ENCODE results near the gene PSMD7.

PSMD7 gene

DNA sequence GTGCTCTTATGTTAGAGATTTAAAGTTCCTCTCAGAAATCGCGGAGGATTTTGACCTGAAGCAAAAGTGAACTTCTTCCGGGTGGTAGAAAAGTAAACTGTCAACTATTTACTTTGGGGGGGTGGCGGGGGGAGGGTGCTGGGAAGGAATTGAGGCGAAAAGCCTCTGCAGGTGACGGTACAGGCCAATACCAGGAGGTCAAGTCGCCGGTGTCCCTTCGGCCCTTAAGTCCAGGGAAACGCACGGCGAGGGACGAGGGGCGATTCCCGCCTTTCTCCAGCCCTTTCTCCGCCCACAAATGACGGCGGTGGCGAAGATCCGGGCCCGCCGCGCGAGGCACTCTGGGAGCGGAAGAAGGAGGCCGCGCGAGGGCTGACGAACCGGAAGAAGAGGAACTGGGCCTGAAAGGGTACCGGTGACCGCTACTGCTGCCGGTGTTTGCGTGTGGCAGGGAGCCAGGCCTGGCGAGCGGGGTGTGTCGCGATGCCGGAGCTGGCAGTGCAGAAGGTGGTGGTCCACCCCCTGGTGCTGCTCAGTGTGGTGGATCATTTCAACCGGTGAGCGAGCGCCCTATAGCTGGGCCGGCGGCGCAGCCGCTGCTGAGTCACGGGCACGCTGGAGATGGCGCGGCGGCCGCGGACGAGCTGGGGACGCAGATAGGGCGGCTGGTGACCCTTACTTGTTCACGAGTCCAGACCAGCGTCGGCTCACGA is at the start of gene PSMD7:
PSMD7 (plus strand) TSS at position 383 of the 713 bp plus-strand sequence; CDS start at position 484, 101 bp downstream.
- peak; percentile 68 to 75 for DNase-seq (ENCODE audit: low read depth in 2 of 2)

DNA sequence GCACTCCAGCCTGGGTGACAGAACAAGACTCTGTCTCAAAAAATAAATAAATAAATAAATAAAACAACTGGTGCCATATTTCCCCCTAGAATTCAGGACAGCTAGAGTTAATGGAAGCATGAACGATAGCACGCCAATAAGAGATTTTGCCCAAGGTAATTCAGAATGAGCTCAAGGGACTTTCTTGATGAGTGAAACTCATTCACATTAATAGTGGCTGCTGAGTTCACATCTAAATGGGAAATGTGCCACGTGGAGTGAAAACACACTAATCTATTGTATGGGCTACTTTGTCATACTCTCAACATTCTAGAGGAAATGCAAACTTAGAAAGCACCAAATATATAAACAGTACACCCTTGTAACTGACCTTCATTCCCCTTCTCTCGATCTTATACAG is 47.4 kb upstream of the PSMD7 start:
- no peak for DNase-seq (ENCODE audit: low read depth in 2 of 2)

DNA sequence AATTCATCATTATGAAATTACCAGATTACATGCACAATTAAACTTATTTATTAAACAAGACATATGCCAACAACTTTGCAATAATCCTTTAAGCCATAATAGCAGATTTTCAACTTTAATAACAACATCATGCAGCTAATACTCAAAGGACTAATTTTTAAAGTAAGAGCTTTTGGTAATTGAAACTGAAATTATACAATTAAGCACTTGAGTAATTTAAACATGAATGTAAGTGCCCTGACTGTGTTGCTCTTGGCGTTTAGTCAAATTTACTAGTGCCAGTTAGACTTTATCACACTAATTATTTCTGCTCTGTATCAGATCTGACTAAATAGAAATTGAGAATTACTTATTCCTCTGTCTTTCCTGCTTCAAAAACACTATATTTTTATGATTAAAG is 46.8 kb upstream of the PSMD7 start:
- DNase-seq (ENCODE audit: low read depth in 2 of 2): no peak

DNA sequence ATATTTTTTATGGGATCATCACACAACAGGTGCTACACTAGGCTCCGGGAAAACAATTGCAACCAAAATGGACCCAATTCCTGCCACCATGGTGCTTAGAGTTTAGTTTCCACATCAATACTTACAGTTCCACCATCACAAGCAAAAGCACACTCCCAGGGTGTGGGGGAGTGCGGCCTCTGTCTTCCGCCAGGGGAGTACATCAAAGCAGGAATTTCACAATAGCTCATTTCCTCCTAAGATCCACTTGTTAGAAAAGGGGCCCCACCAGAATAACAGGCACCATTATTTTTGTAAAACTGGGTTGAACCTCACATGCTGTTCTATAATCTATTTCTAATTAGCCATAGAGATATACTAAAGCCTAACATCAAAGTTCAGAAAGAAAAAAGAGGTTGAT is 44.3 kb upstream of the PSMD7 start:
- DNase-seq (ENCODE audit: low read depth in 2 of 2): no peak

DNA sequence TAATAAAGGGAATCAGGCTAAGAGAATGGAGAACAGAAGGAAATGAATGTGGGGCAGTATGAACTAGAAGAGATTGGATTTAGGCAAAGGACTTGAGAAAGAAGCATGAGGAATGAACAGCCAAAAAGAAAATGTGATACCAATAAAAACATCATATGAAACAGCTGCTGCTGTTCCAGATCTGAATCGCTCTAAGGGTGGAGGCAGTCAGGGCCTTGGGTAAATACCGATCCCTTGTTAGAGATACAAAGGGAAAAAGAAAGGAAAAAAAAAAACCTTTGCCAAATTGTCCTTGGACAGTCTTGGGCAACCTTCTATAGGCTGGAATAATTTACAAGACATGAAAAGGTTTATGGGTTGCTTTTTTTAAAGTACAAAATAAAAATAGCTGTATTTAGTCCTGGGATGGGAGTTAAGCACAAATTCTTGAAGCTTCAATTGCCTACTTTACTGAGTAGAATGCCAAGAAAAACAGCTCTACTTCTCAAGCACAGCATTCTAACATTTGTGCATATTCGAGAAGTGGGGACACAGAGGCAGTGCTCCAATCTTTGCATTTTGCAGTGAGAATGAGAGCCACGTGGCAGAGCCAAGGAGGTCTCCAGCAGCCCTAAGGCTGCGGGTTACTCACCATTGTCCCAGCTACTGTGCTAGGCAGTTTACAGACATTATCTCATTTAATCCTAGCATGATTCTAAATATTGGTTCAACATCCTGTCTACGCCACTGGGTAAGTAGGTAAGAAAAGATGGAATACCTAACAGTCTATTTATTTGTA is 43.3 kb upstream of the PSMD7 start:
- no peak for DNase-seq (ENCODE audit: low read depth in 2 of 2)

- no peak for DNase-seq (ENCODE audit: low read depth in 2 of 2)
These were observed 39.6 kb upstream of the PSMD7 start for GRCh38 chr16:74257061-74257460.

DNA sequence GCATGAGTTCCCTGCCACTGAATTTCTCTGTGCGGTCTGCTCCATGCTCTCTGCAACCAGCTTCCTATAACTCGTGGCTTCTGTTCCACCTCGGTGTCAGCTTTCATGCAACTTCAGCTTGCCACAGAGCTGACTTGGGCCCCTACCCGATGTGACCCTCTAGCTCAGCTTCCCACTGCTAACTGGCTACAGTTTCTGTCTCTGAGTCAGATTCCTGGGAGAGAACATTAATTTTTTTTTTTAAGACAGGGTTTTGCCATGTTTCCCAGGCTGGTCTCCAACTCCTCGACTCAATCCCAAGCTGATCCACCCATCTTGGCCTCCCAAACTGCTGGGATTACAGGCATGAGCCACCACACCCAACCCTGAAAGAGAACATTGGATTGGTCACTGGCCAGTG is 35.5 kb upstream of the PSMD7 start:
- no peak for DNase-seq (ENCODE audit: low read depth in 2 of 2)

GRCh38 chr16:74264811-74265210 is 31.8 kb upstream of the PSMD7 start:
- no peak for DNase-seq (ENCODE audit: low read depth in 2 of 2)

- no peak for DNase-seq (ENCODE audit: low read depth in 2 of 2)
These were observed 28.2 kb upstream of the PSMD7 start for GRCh38 chr16:74268372-74268782.

GRCh38 chr16:74271872-74272271 is 24.7 kb upstream of the PSMD7 start:
- no peak for DNase-seq (ENCODE audit: low read depth in 2 of 2)

DNA sequence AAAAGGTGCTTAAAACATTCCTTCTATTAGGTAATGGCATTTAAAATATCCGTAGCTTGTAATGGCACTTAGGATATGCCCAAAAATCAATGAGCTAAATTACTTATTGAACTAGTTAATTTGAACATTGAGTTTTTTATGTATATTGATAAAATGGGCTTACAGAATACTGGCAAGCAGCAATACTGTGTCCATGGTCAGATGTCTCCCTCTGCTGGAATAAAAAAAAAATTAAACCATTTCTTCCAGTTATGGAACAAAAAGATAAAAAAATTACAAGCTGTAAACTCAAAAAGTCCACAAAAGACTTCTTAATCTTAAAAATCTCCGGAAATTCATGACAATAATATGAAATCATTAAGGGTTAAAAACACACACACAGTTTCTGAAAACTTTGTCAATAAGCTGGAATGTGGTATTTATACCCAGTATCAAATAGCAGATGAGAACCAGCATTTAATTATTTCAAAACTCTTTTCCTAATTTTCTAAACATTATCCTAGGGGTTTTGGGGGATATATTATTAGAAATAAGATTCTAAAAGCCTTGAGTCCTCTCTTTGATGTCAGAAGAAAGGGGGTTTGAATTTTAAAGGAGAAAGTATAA is 21.5 kb upstream of the PSMD7 start:
- DNase-seq (ENCODE audit: low read depth in 2 of 2): no peak

DNA sequence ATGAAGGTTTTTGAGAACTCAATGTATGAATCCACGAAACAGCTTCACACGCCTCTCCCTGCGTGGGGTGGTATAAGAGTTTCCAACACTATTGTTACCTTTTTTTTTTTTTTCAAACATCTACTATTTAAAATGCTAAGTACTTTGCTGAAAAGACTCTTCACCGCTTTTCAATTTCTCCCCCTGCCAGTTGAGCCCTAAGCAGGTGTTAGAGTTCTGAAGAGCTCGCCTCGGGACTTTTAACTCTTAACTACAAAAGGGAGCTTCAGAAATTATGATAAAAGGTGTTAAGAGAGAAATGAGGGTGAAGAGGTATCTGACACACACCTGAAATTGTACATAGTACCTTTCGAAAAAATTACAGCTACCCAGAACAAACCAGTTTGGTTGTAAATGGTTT is 20.9 kb upstream of the PSMD7 start:
- DNase-seq (ENCODE audit: low read depth in 2 of 2): no peak

GRCh38 chr16:74277974-74278373 is 18.6 kb upstream of the PSMD7 start:
- DNase-seq (ENCODE audit: low read depth in 2 of 2): no peak

DNA sequence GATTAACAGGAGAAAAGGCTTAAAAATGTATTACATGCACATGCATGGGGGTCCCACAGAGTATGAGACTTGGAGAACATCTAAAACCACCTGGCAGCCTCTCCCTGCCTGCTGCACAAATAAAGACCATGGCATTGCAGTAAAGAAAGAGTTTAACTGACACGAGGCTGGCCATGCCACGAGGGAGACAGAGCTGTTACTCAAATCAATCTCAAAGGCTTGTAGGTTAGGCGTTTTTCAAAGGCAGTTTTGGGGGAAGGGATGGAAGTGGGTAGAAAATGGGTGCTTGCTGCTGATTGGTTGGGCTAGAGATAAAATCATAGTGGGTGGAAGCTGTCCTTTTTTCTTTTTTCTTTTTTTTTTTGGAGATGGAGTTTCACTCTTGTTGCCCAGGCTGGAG is 17.3 kb upstream of the PSMD7 start:
- DNase-seq (ENCODE audit: low read depth in 2 of 2): no peak

DNA sequence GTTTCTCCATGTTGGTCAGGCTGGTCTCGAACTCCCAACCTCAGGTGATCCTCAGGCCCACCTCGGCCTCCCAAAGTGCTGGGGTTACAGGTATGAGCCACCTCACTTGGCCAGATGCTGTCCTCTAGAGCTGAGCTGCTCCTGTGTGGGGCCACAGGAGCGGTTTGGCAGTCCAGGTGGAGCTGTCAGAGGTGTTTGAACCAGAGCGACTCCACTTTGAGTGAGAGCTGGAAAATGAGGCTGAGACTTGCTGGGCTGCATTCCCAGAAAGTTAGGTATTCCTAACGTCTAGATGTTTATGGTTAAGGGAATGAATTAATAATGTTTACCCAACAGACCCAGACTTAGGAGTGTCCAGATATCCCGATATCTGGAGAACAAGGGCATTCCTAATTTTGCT is 16.8 kb upstream of the PSMD7 start:
- DNase-seq (ENCODE audit: low read depth in 2 of 2): no peak

- no peak for DNase-seq (ENCODE audit: low read depth in 2 of 2)
These were observed 16.2 kb upstream of the PSMD7 start for GRCh38 chr16:74280448-74280847.

- DNase-seq (ENCODE audit: low read depth in 2 of 2): no peak
These were observed 15.3 kb upstream of the PSMD7 start for GRCh38 chr16:74281300-74281699.

GRCh38 chr16:74283716-74284115 is 12.9 kb upstream of the PSMD7 start:
- DNase-seq (ENCODE audit: low read depth in 2 of 2): no peak

DNA sequence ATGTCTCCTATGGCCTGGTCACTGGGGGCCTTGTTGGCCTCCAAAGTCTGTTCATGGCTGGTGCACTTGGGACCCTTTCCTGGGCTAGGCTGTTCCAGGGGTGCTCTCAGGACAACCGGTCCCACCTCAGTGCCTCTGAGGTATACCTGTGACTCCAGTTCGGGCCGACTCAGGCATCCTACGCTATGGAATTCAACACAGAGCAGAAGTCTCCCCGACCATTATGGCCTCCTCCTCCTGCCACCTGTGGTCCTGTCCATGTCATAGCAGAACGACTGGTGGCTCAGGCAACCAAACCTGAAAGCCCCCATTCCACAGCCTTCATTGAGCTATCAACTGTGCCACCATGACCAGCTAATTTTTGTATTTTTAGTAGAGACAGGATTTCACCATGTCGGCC is 8.5 kb upstream of the PSMD7 start:
- DNase-seq (ENCODE audit: low read depth in 2 of 2): no peak

DNA sequence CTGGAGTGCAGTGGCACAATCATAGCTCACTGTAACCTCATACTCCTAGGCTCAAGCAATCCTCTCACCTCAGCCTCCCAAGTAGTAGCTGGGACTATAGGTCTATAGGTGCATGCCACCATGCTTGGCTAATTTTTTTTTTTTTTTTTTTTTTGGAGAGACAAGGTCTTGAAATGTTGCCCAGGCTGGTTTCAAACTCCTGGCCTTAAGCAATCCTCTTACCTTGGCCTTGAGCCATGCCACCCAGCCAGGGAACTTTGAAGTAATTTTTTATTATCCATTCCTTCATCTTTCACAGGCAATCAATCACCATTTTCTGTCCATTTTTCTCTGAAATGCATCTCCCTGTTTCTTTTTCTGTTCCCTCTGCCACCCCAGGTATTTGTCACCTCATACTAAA is 6.3 kb upstream of the PSMD7 start:
- no peak for DNase-seq (ENCODE audit: low read depth in 2 of 2)

- DNase-seq (ENCODE audit: low read depth in 2 of 2): no peak
These were observed 5.4 kb upstream of the PSMD7 start for GRCh38 chr16:74291176-74291575.

GRCh38 chr16:74291577-74292208 is 4.9 kb upstream of the PSMD7 start:
- DNase-seq (ENCODE audit: low read depth in 2 of 2): no peak

DNA sequence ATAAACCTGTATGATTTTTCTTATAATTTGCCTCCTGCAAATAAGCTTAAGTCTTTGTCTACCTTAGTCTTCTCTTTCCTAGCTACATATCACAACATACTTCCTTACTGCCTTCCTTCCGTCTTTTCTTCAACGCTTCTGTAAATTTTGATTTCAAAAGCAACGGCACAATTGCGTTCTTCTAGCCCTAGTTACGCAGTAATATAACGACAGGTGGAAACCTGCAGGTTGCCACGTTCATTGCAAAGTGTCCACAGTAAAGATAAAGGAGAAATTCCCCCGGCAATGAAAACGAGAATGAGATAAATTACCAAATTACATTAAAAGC is 546 bp upstream of the PSMD7 start:
- DNase-seq (ENCODE audit: low read depth in 2 of 2): no peak
